H9 (cell line): Measurements from ENCODE around the gene URI1. TPM values are rescaled to one million over a fixed set of nuclear protein-coding genes. Genes with fewer than 3 reads are reported as not detected.

Experiments
- DNase-seq: peaks from one replicate; pipeline ENCODE4 v3.0.0-alpha.2; 2017
- H2AFZ ChIP-seq: one replicate; pipeline ENCODE4 v1.6.1; 2013; ENCODE audit warnings: mild to moderate bottlenecking, low read length, control low read depth, moderate library complexity
- H2AK5ac ChIP-seq: 2 replicates; pipeline ENCODE4 v1.6.1; 2013; ENCODE audit warnings: low read length, control low read depth, mixed read lengths; ENCODE audit not compliant: insufficient read length
- H2BK120ac ChIP-seq: one replicate; pipeline ENCODE4 v1.6.1; 2013; ENCODE audit warnings: low read depth, mild to moderate bottlenecking, low read length, control low read depth, inconsistent platforms; ENCODE audit not compliant: poor library complexity, severe bottlenecking
- H2BK12ac ChIP-seq: 2 replicates; pipeline ENCODE4 v1.6.1; 2013; ENCODE audit warnings: low read length, control low read depth, mixed read lengths, low read depth; ENCODE audit not compliant: insufficient read length
- H2BK15ac ChIP-seq: 2 replicates; pipeline ENCODE4 v1.6.1; 2013; ENCODE audit warnings: low read depth, low read length, control low read depth
- H2BK20ac ChIP-seq: one replicate; pipeline ENCODE4 v1.6.1; 2013; ENCODE audit warnings: low read depth, mild to moderate bottlenecking, low read length, control low read depth, inconsistent platforms; ENCODE audit not compliant: poor library complexity, severe bottlenecking
- H2BK5ac ChIP-seq: 2 replicates; pipeline ENCODE4 v1.6.1; 2013; ENCODE audit warnings: low read length, control low read depth, mixed read lengths; ENCODE audit not compliant: insufficient read length
- H3K14ac ChIP-seq: 2 replicates; pipeline ENCODE4 v1.6.1; 2013; ENCODE audit warnings: low read length, control low read depth; ENCODE audit not compliant: insufficient read depth
- H3K18ac ChIP-seq: 2 replicates; pipeline ENCODE4 v1.6.1; 2013; ENCODE audit warnings: low read depth, mild to moderate bottlenecking, mixed read lengths, low read length, control low read depth; ENCODE audit not compliant: insufficient read length
- H3K23ac ChIP-seq: 2 replicates; pipeline ENCODE4 v1.6.1; 2013; ENCODE audit warnings: low read length, control low read depth, mixed read lengths, low read depth; ENCODE audit not compliant: insufficient read length
- H3K23me2 ChIP-seq: 2 replicates; pipeline ENCODE4 v1.6.1; 2013; ENCODE audit warnings: low read depth, mild to moderate bottlenecking, mixed read lengths, low read length, control low read depth; ENCODE audit not compliant: insufficient read length, poor library complexity, severe bottlenecking
- H3K27ac ChIP-seq: 2 replicates; pipeline ENCODE4 v1.5.1; 2013; ENCODE audit warnings: low read length, control low read depth, mixed read lengths, low read depth; ENCODE audit not compliant: insufficient read length
- H3K27me3 ChIP-seq: 2 replicates; pipeline ENCODE4 v1.6.1; 2013; ENCODE audit warnings: low read length, control low read depth, inconsistent platforms; ENCODE audit not compliant: insufficient read depth
- H3K4ac ChIP-seq: 2 replicates; pipeline ENCODE4 v1.6.1; 2013; ENCODE audit warnings: low read depth, mild to moderate bottlenecking, control low read depth, inconsistent platforms, low read length, moderate library complexity
- H3K4me1 ChIP-seq: 2 replicates; pipeline ENCODE4 v1.6.1; 2013; ENCODE audit warnings: low read length, control low read depth, inconsistent platforms; ENCODE audit not compliant: insufficient read depth
- H3K4me2 ChIP-seq: 2 replicates; pipeline ENCODE4 v1.6.1; 2013; ENCODE audit warnings: low read length, control low read depth, mixed read lengths; ENCODE audit not compliant: insufficient read length, insufficient read depth
- H3K56ac ChIP-seq: 2 replicates; pipeline ENCODE4 v1.6.1; 2013; ENCODE audit warnings: low read depth, mild to moderate bottlenecking, mixed read lengths, low read length, control low read depth; ENCODE audit not compliant: insufficient read length
- H3K79me1 ChIP-seq: 2 replicates; pipeline ENCODE4 v1.6.1; 2013; ENCODE audit warnings: low read depth, mild to moderate bottlenecking, moderate library complexity, low read length, control low read depth, inconsistent platforms; ENCODE audit not compliant: insufficient read depth, poor library complexity, severe bottlenecking
- H3K79me2 ChIP-seq: 2 replicates; pipeline ENCODE4 v1.6.1; 2013; ENCODE audit warnings: low read length, control low read depth, inconsistent platforms; ENCODE audit not compliant: insufficient read depth
- H3K9ac ChIP-seq: 2 replicates; pipeline ENCODE4 v1.6.1; 2013; ENCODE audit warnings: low read length, control low read depth, mixed read lengths; ENCODE audit not compliant: insufficient read length; ENCODE audit errors: extremely low read depth
- H3K9me3 ChIP-seq: one replicate; pipeline ENCODE4 v1.6.1; 2013; ENCODE audit warnings: low read depth, low read length, inconsistent platforms; ENCODE audit not compliant: control insufficient read depth
- H3T11ph ChIP-seq: one replicate; pipeline ENCODE4 v1.6.1; 2013; ENCODE audit warnings: mild to moderate bottlenecking, low read length, control low read depth, inconsistent platforms
- H4K20me1 ChIP-seq: one replicate; pipeline ENCODE4 v1.6.1; 2013; ENCODE audit not compliant: control insufficient read depth, insufficient read length, insufficient read depth
- H4K5ac ChIP-seq: 2 replicates; pipeline ENCODE4 v1.6.1; 2013; ENCODE audit warnings: low read depth, mild to moderate bottlenecking, mixed read lengths, low read length, control low read depth; ENCODE audit not compliant: insufficient read length
- H4K8ac ChIP-seq: replicated peaks from 2 replicates; pipeline ENCODE4 v1.6.1; 2013; ENCODE audit warnings: low read length, control low read depth, mixed read lengths, low read depth; ENCODE audit not compliant: insufficient read length
- H4K91ac ChIP-seq: 2 replicates; pipeline ENCODE4 v1.6.1; 2013; ENCODE audit warnings: low read depth, mild to moderate bottlenecking, moderate library complexity, mixed read lengths, low read length, control low read depth; ENCODE audit not compliant: insufficient read length
- H3K27ac Mint-ChIP-seq, 3 experiments: 2 replicates in 2 of 3; 3 replicates in 1 of 3; pipeline ENCODE4 v1.8.0; 2020 to 2021; ENCODE audit warnings: mixed read lengths in 3 of 3, mild to moderate bottlenecking in 1 of 3, moderate library complexity in 1 of 3
- H3K27me3 Mint-ChIP-seq: 2 replicates; pipeline ENCODE4 v1.8.0; 2021; ENCODE audit warnings: low read depth, mild to moderate bottlenecking, moderate library complexity, mixed read lengths
- H3K36me3 Mint-ChIP-seq, 3 experiments: 2 replicates in 2 of 3; 3 replicates in 1 of 3; pipeline ENCODE4 v1.8.0; 2020 to 2021; ENCODE audit warnings: low read depth in 3 of 3, mixed read lengths in 3 of 3; ENCODE audit not compliant: insufficient read depth in 1 of 3
- H3K4me1 Mint-ChIP-seq, 2 experiments: 2 replicates each; pipeline ENCODE4 v1.8.0; 2020; ENCODE audit warnings: mixed read lengths in 2 of 2
- H3K4me3 Mint-ChIP-seq, 2 experiments: 2 replicates in 1 of 2; 3 replicates in 1 of 2; pipeline ENCODE4 v1.8.0; 2020 to 2021; ENCODE audit warnings: mild to moderate bottlenecking in 2 of 2, mixed read lengths in 2 of 2, moderate library complexity in 1 of 2
- H3K9me3 Mint-ChIP-seq, 2 experiments: 2 replicates in 1 of 2; 3 replicates in 1 of 2; pipeline ENCODE4 v1.8.0; 2020; ENCODE audit warnings: mild to moderate bottlenecking in 2 of 2, mixed read lengths in 2 of 2, moderate library complexity in 1 of 2
- CTCF ChIP-seq: fragments of 200-600 bp; sonication (generic); conservative IDR thresholded peaks from 3 replicates; pipeline ENCODE4 v1.8.0; 2021; ENCODE audit warnings: antibody characterized with exemption, mild to moderate bottlenecking
- WGBS: extraction: QIAGEN DNeasy Blood & Tissue Kit; methylation state at CpG from one replicate; pipeline ENCODE4 v1.1.7; 2013; ENCODE audit warnings: missing lambda C conversion rate, low lambda C conversion rate, mixed read lengths; ENCODE audit not compliant: insufficient read length; ENCODE audit errors: extremely low coverage; 5-methylcytosine and 5-hydroxymethylcytosine counted together
- total RNA-seq: library from RNA; stranded (reverse); gene quantifications from 2 replicates; pipeline ENCODE4 v1.2.1, GENCODE V29; 2021

URI1 gene
- total RNA-seq, 1 experiment from 2014 or later: 54.3 TPM

GRCh38 chr19:29967623-29968022 is 25.6 kb downstream of the URI1 start:
- Histone ChIP-seq H3K23ac (no peak overlapping the region), H2BK5ac (no peak overlapping the region), H3K79me1 (peaks cover 8% of the 10 kb centered on the region), H2BK15ac (no peak overlapping the region), H3K27me3 (no peaks in the 10 kb centered on the region), H3K27ac (no peak overlapping the region), H4K5ac (no peak overlapping the region), H4K8ac (no peak overlapping the region), H2AK5ac (no peak overlapping the region), H3K4ac (no peak overlapping the region), H3K23me2 (no peaks in the 10 kb centered on the region), H2AFZ (no peak overlapping the region), H3K79me2 (peaks cover 21% of the 10 kb centered on the region; the same call in 1 of the 2 replicates), H3K56ac (no peak overlapping the region), H2BK120ac (no peak overlapping the region), H2BK20ac (no peak overlapping the region), H3K9ac (no peak overlapping the region), H3K4me1 (no peaks in the 10 kb centered on the region; the same call in 1 of the 2 replicates), H4K20me1 (no peaks in the 10 kb centered on the region), H3K4me2 (no peak overlapping the region), H3K14ac (no peak overlapping the region), H3K18ac (no peak overlapping the region), H4K91ac (no peak overlapping the region), H3T11ph (no peak overlapping the region), H2BK12ac (no peak overlapping the region), H3K9me3 (no peaks in the 10 kb centered on the region)
- DNase-seq: no peak
- no peak for TF ChIP-seq CTCF
- Mint-ChIP-seq H3K27ac (no peak overlapping the region), H3K27me3 (no peaks in the 10 kb centered on the region), H3K4me1 (peaks cover 17 to 24% of the 10 kb centered on the region in 2 experiments), H3K4me3 (no peak overlapping the region), H3K9me3 (no peaks in the 10 kb centered on the region), H3K36me3 (no peaks in the 10 kb centered on the region)
- no CpG with 5 or more reads among the region's 3 CpGs for WGBS
